ENCODE results near the gene PCCA. TPM values are rescaled to one million over a fixed set of nuclear protein-coding genes. Genes with fewer than 3 reads are reported as not detected.

Gene PCCA
- total and polyA plus RNA-seq, 2 of the 13 experiments (the other 11 are each of a cell fraction or from before 2014, with no cell fraction given), result 15.0 to 32.2 TPM

- TF ChIP-seq ZHX2 (IDR thresholded peaks at IDR 0.05; ENCODE audit: low read depth), result no peak
- no peak for TF ChIP-seq ZHX2 (CRISPR knock-in tag; IDR thresholded peaks at IDR 0.05; ENCODE audit: borderline replicate concordance)
- TF ChIP-seq RAD21 (CRISPR knock-in tag; IDR thresholded peaks at IDR 0.05), result no peak
- TF ChIP-seq ZNF142 (CRISPR knock-in tag; IDR thresholded peaks at IDR 0.05), result no peak
- TF ChIP-seq DMAP1 (CRISPR knock-in tag; IDR thresholded peaks at IDR 0.05), result no peak
- no peak for TF ChIP-seq THAP9 (CRISPR knock-in tag; IDR thresholded peaks at IDR 0.05; ENCODE audit: borderline replicate concordance)
- no peak for TF ChIP-seq HOXA7 (CRISPR knock-in tag; IDR thresholded peaks at IDR 0.05)
- TF ChIP-seq STAG1 (CRISPR knock-in tag; IDR thresholded peaks at IDR 0.05), result no peak
- TF ChIP-seq GLMP (CRISPR knock-in tag; IDR thresholded peaks at IDR 0.05; ENCODE audit: borderline replicate concordance), result no peak
- no peak for TF ChIP-seq REPIN1 (CRISPR knock-in tag; IDR thresholded peaks at IDR 0.05; ENCODE audit: borderline replicate concordance, low read depth)
- no peak for TF ChIP-seq KAT2B (IDR thresholded peaks at IDR 0.05; ENCODE audit: borderline replicate concordance, low read depth, low read length)
- TF ChIP-seq MIXL1 (CRISPR knock-in tag; IDR thresholded peaks at IDR 0.05), result no peak
- TF ChIP-seq EP300 (IDR thresholded peaks at IDR 0.05; ENCODE audit: low read depth in 2 of 2, low read length in 2 of 2), result 0 out of 4 replicates have a peak, but pooled peaks of 1 of the 2 experiments have one; percentile 25
- TF ChIP-seq EP300 (CRISPR knock-in tag; IDR thresholded peaks at IDR 0.05; ENCODE audit: borderline replicate concordance), result no peak
Observed at GRCh38 chr13:100290165-100290801, 201.4 kb downstream of the PCCA start (continued).
